ENCODE measurements around the gene UBE2J2. TPM values are rescaled to one million over a fixed set of nuclear protein-coding genes. Genes with fewer than 3 reads are reported as not detected.
A peak's percentile ranks its signal among the peaks of the same experiment; 100 is the strongest.

UBE2J2 gene
- total and polyA plus RNA-seq, 2 of the 13 experiments (the other 11 are each of a cell fraction or from before 2014, with no cell fraction given): 25.4 to 29.4 TPM

DNA sequence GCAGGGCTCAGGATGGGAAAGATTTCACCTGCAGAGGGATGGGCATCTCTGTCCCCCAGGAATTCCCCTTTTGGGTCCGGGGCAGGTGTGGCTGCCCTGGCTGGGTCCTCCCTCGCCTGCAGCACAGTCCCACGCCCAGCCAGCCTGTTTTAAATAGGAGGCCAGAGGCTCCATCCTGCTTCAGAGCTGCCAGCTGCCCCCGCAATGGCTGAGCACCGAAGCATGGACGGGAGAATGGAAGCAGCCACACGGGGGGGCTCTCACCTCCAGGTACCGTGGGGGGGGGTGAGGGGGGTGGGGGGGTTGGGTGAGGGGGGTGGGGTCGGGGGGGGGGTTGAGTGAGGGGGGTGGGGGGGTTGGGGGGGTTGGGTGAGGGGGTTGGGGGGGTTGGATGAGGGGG, 10.2 kb upstream of the UBE2J2 start:
- BruUV-seq (replicated peaks): no TSS peak
- Histone ChIP-seq H3K9me3 (ENCODE audit: low read length) (no peaks in the 10 kb centered on the region), H2AFZ (ENCODE audit: low read length) (no peak overlapping the region), H3K4me3 (replicated peaks in 1 of 3; ENCODE audit: insufficient read depth in 1 of 3, low read depth in 2 of 3, low read length in 3 of 3) (no peak overlapping the region), H3K9ac (ENCODE audit: insufficient read depth, low read depth, low read length) (no peak overlapping the region), H3K79me2 (ENCODE audit: insufficient read depth, low read length) (no peaks in the 10 kb centered on the region), H3K4me1 (ENCODE audit: insufficient read depth, low read length) (peaks cover 58% of the 10 kb centered on the region), H4K20me1 (ENCODE audit: insufficient read depth, low read length) (no peaks in the 10 kb centered on the region), H3K27me3 (ENCODE audit: control insufficient read depth in 1 of 2, insufficient read depth in 2 of 2, low read length in 2 of 2) (peaks cover 0 to 2% of the 10 kb centered on the region in 2 experiments; a peak in 1 of 5 replicates), H3K4me2 (ENCODE audit: low read depth, low read length) (no peak overlapping the region), H3K27ac (ENCODE audit: extremely low read length, insufficient read depth, low read length) (no peak overlapping the region), H3K36me3 (replicated peaks in 1 of 2; ENCODE audit: control insufficient read depth in 1 of 2, insufficient read depth in 2 of 2, low read length in 2 of 2) (no peaks in the 10 kb centered on the region)
- no peak for DNase-seq (ENCODE audit: low spot score)
- TF ChIP-seq, protein P1, sequence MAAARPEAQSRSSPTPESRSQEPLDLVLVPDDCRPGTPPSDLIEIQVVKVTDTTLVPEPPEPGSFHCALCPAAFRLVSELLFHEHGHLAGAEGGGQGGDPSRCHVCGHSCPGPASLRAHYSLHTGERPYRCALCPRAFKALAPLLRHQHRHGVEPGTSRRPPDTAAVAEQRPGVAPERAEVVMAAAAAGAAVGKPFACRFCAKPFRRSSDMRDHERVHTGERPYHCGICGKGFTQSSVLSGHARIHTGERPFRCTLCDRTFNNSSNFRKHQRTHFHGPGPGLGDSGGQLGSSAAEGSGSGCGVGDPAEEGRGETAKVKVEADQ (CRISPR knock-in tag; IDR thresholded peaks at IDR 0.05; ENCODE audit: borderline replicate concordance): no peak
- TF ChIP-seq ARID4A (CRISPR knock-in tag; IDR thresholded peaks at IDR 0.05; ENCODE audit: borderline replicate concordance) (no peak), ZNF740 (CRISPR knock-in tag; IDR thresholded peaks at IDR 0.05) (0 out of 2 replicates have a peak, but pooled peaks have one; percentile 43), NFIC (IDR thresholded peaks at IDR 0.05; ENCODE audit: low read length) (no peak), HMGXB3 (CRISPR knock-in tag; IDR thresholded peaks at IDR 0.05; ENCODE audit: borderline replicate concordance) (no peak)
- TF ChIP-seq, protein P2, sequence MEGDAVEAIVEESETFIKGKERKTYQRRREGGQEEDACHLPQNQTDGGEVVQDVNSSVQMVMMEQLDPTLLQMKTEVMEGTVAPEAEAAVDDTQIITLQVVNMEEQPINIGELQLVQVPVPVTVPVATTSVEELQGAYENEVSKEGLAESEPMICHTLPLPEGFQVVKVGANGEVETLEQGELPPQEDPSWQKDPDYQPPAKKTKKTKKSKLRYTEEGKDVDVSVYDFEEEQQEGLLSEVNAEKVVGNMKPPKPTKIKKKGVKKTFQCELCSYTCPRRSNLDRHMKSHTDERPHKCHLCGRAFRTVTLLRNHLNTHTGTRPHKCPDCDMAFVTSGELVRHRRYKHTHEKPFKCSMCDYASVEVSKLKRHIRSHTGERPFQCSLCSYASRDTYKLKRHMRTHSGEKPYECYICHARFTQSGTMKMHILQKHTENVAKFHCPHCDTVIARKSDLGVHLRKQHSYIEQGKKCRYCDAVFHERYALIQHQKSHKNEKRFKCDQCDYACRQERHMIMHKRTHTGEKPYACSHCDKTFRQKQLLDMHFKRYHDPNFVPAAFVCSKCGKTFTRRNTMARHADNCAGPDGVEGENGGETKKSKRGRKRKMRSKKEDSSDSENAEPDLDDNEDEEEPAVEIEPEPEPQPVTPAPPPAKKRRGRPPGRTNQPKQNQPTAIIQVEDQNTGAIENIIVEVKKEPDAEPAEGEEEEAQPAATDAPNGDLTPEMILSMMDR (CRISPR knock-in tag; IDR thresholded peaks at IDR 0.05): peak; percentile 21; the same call in 1 of the 2 replicates
- ATAC-seq: no peak
- ChIA-PET CTCF (ENCODE audit: low intra/inter-chr PET ratio, low total read pairs) (no interaction called here), POLR2A (no interaction called here)
- in situ Hi-C loops (cut with HindIII; ENCODE audit: extremely low pct_ligation_motif_present, low pct_unique_long_range_greater_than_20kb): no loop called here
- intact Hi-C loops (cut with micrococcal nuclease; ENCODE audit: unreplicated experiment): no loop called here
- no peak for FAIRE-seq
- WGBS (ENCODE audit: low lambda C conversion rate): 36% methylated on average over 5 of the region's 9 CpGs

All from HepG2 (cell line).